ENCODE data around the gene CTDNEP1.
A peak's percentile ranks its signal among the peaks of the same experiment; 100 is the strongest.

CTDNEP1 gene

GRCh38 chr17:7279448-7279847 is 27.9 kb upstream of the CTDNEP1 start:
- DNase-seq, result no peak

- no peak for DNase-seq
These were observed 15.2 kb upstream of the CTDNEP1 start for GRCh38 chr17:7266784-7267183.

GRCh38 chr17:7263801-7264078 is 12.2 kb upstream of the CTDNEP1 start:
- DNase-seq, result no peak

GRCh38 chr17:7262935-7263800 is 11.6 kb upstream of the CTDNEP1 start:
- DNase-seq, result no peak

GRCh38 chr17:7262192-7262934 is 10.8 kb upstream of the CTDNEP1 start, which contains the start of gene CLDN7:
Gene CLDN7 (minus strand): TSS chr17:7262478. CDS start chr17:7262043, 435 bp downstream.
- DNase-seq, result no peak

GRCh38 chr17:7261379-7262191 is 10.1 kb upstream of the CTDNEP1 start:
- DNase-seq, result no peak

DNA sequence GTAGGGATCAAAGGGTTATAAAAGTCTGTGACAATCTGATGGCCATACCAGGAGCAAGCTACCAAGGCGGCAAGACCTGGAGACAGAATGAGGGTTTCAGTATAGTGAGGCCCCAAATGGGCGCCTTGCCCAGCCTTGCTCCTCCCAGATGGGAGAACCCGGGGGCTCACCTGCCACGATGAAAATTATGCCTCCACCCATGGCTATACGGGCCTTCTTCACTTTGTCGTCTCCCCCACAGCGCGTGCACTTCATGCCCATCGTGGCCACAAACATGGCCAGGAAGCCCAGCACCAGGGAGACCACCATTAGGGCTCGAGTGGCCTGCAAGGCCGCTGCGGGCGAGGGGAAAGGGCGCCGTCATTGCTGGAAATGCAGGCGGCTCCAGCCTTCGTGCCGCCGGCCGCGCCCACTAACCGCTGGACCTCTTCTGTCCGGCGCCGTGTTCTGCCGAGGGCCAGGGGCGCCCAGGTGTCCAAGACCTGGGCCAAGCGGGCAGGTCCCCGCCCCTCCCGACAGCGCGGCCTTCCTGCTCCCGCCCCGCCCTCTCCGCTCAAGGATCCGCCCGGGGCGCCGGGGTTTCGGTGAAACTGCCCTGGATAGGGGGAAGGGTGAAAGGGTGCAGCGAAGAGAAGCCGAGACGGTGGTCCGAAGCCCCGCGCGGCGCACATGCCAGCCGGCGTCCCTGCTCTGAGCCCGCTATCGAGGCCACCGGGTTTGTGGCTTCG is 9.3 kb upstream of the CTDNEP1 start:
- DNase-seq, result no peak

- no peak for DNase-seq
These were observed 8.6 kb upstream of the CTDNEP1 start for GRCh38 chr17:7260151-7260550.

DNA sequence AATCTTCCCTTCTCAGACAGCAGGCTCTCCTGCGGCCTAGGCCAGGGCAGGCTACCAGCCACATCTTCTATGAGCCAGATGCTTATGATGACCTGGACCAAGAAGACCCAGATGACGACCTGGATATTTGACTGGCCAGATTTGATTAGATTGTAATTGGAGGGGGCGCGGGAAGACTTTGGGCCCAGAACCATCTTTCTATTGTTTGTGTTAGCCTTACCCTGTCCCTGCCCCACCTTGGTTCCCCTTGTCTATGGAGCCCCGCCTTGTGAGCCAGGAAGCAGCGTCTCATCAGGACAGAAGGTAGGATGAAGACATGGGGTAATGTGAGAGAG is 8.0 kb upstream of the CTDNEP1 start:
- no peak for DNase-seq

- no peak for DNase-seq
These were observed 7.4 kb upstream of the CTDNEP1 start for GRCh38 chr17:7258731-7259554.

DNA sequence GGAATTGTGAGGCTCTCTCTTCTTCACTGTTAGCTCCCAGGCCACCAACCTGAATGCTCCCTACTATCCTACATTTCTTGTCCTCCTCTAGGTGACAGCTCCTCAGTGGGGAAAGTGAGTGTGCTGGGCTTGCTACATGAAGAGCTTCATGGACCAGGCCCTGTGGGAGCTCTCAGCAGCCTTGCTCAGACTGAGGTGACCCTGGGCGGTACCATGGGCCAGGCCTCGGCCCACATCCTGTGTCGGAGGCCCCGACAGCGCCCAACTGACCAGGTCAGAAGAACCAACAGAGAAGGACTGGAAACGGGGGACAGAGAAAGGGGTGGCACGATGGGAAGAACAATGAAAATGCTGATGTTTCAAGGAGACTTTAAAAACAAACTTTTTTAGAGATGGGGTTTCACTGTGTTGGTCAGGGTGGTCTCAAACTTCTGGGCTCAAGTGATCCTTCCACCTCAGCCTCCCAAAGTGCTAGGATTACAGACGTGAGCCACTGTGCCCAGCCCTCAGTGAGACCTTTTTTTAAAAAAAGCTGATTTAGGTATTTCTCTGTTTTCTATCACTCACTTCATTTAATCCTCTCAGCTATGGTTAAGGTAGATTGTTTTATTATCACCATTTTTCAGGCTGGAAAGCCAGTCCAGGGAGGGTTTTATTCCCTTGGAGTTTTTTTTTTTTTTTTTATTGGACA is 5.4 kb upstream of the CTDNEP1 start:
- no peak for DNase-seq

- DNase-seq, result no peak
These were observed 3.0 kb upstream of the CTDNEP1 start for GRCh38 chr17:7254511-7254910.

DNA sequence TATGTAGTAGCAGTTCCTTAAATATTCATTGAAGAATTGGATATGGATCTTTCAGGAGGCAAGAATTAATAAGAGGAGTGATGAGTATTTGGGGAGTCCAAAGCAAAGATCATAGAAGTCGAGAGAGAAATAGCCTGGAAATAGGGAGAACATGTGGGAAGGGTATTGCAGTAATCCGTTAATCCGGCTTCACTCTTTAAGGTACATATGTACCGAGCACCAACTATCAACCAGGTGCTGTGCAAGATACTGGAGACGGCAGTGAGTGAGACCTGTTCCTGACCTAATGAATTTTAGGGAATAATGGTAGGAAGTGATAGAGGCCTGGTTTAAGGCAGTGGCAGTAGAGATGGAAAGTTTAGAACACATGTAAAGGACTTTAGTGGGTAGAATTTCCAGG is 1.5 kb upstream of the CTDNEP1 start:
- no peak for DNase-seq

DNA sequence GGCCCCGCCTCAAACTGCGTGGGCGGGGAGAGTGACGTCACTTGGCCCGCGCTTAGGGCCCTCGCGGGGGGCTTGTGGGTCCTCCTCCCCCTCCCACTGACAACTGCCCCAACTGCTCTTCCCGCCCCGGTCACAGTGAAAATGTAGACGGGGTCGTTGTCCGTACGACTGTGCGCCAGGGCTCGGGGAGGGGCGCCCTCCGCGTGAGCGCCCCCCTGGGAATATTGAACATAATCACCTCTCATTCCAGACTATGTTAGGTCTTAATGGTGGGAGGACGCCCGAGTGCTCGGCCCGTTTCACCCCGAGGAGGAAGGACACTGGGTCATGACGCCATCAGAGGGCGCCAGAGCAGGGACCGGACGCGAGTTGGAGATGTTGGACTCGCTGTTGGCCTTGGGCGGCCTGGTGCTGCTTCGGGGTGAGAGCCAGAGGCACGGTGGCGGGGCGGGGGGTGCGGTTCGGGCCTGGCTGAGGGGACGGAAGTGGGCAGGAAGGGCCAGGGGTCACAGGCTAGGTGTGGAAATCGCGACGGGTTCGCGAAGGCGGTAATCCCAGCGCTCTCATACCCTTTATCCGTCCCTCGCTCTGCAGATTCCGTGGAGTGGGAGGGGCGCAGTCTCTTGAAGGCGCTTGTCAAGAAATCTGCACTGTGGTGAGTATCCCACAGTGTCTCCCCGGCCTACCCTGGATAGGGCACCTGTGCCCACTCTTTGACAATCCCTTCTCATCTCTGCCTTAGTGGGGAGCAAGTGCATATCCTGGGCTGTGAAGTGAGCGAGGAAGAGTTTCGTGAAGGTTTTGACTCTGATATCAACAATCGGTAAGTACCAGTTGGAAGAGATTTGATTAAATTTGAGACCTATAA is 876 bp upstream of the CTDNEP1 start, which contains the start of gene ELP5:
ELP5 (plus strand) TSS at position 40 of the 868 bp plus-strand sequence; CDS start at position 376, 336 bp downstream.
- DNase-seq, result peak; percentile 59 to 67

DNA sequence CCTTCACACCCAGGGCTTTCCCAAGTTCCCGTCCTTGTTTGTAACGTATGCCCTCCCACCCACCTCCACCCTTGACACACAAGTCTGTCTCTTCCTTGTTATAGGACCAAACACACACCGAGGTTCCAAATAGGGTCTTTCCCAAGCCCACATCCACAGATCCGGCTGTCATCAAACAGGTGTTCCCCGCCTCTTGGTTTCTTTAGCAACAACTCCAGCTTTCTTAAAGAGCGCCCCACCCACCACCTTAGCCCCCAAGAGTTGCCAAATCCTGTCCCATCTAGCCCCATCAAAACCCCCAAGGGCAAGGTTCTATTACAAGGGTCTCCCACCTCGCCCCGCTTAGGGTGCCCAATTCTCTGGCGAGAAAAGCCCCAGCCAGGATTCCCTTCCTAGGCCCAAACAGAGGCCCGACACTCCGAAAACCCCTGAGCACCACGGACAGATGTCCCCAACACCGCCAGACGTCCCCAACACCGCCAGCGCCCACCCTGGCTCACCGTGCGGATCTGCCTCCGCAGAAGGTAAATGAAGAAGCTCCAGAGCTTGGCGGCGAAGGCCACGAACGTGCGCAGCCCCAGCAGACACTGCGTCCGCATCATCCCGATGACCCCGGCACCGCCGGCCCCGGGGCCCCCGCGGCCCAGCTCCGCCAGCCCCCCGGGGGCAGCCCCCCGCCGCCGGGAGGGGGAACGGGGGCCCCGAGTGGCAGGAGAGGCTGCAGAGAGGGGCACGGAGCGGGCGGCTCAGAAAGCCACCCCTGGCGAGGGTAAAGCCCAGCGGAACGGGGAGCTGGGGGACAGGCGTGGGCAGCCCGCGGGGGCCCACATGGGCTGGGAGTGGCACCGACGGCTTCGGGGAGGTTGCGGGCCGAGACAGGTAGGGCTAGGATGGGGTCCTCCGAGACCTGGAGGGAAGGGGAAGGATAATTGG is 573 bp downstream of the CTDNEP1 start:
- DNase-seq, result no peak

DNA sequence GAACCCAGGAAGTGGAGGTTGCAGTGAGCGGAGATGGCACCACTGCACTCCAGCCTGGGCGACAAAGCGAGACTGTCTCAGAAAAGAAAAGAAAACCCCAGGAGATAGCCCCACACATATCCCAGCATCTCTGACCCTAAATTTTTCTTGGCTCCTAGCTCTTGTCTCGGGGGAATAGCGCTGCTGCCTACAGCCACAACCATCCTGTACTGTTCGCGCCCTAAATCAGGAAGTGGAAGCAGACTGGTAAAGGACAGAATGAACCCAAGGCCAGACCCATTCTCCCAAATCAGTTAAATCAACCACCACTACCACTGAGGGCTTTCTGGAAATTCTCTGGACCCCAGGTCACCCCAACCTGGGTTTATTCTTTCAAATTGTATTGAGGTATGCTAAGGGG is 1.7 kb downstream of the CTDNEP1 start:
- peak in 1 of 2 experiments; percentile 19 for DNase-seq

- DNase-seq, result no peak
These were observed 2.3 kb downstream of the CTDNEP1 start for GRCh38 chr17:7249214-7249613.

DNA sequence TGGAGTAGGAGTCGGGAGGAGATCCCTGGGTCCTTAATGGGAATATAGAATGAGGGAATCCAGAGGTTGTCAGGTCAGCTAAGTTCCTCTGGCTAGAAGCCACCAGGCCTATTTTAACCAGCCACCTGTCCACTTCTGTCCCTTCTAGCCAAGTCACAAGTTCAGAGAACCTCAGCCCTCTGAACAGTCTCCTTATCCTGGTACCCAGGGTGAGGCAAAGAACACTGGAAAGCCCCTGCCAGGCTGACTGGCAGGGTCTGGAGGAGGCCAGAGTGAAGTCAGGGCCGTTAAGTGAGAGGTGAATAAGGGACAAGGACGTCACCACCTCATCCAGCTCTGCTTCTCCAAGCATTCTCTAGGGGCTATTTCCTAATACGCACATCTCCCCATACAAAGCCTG is 2.7 kb downstream of the CTDNEP1 start:
- no peak for DNase-seq

DNA sequence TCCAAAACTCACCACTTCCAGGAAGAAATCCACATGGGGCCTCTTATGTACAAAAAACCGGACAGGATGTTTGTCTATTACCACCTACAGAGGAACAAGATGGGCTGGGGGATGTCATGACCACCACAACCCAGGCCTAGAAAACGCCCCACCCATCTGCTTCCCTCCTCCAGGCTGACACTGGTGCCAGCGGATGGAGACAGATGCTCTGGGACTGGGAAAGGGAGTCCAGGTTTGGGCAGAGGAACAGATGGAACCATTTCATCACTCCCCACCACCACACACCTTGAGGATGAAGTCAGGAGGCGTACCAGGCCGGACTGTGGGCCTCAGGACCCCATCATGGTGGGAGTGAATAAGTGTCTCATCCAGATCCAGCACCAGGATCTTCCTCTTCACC is 4.8 kb downstream of the CTDNEP1 start:
- no peak for DNase-seq
